ENCODE measurements around the gene UTP11. TPM values are rescaled to one million over a fixed set of nuclear protein-coding genes. Genes with fewer than 3 reads are reported as not detected.

The UTP11 gene
- total RNA-seq, 1 experiment from 2014 or later: 53.8 TPM

DNA sequence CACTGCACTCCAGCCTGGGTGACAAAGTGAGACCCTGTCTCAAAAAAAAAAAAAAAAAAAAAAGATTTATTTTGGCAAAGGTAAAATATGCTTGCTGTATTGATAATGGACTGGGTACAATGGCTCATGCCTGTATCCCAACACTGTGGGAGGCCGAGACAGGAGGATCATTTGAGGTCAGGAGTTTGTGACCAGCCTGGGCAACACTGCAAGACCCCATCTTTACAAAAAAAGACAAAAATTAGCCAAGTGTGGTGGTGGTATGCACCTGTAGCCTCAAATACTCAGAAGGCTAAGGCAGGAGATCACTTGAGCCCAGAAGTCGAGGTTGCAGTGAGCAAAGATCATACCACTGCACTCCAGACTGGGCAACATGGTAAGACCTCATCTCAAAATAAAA is 29.0 kb upstream of the UTP11 start:
- CTCF ChIA-PET: no interaction called here
- no peak for ATAC-seq

DNA sequence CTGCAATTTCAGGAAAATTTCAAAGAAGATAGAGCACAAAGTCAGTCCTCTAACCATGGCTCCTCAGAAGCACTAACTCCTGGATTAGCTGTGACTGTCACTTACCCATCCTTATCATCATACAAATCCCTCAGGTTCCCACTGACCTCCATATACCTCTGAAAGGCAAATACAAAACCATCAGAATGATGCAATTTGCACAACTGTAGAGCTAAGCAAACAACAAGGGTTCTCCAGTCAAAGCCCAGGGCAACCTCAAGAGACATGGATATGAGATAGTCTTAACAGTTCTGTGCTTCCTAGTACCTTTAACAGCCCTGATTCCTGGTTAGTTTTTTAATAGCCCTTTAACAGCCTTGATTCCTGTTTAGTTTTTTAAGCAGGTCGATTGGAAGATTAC is 24.9 kb upstream of the UTP11 start:
- Histone ChIP-seq H3K27ac (ENCODE audit: low read length) (no peak overlapping the region), H3K4me1 (ENCODE audit: control insufficient read depth, insufficient read depth, low read length) (peaks cover 10% of the 10 kb centered on the region), H3K36me3 (ENCODE audit: control insufficient read depth, insufficient read depth, low read length) (peaks cover 12% of the 10 kb centered on the region), H3K27me3 (ENCODE audit: control insufficient read depth, insufficient read depth, low read length) (no peaks in the 10 kb centered on the region), H3K4me3 (ENCODE audit: low read depth in 2 of 2, low read length in 2 of 2) (no peak overlapping the region), H3K9me3 (ENCODE audit: control insufficient read depth, insufficient read depth, low read depth, low read length) (no peaks in the 10 kb centered on the region)
- BruUV-seq (replicated peaks): no TSS peak
- POLR2A ChIA-PET: no interaction called here
- intact Hi-C loops (cut with micrococcal nuclease; ENCODE audit: unreplicated experiment): no loop called here
- CTCF ChIA-PET: no interaction called here
- in situ Hi-C loops (cut with HindIII; ENCODE audit: low pct_unique_long_range_greater_than_20kb, low sequenced_read_pairs): no loop called here
- TF ChIP-seq SIN3A (IDR thresholded peaks at IDR 0.05; ENCODE audit: borderline replicate concordance, insufficient read depth, low read depth, low read length) (no peak), TCF7L2 (IDR thresholded peaks at IDR 0.05; ENCODE audit: low read depth, low read length) (no peak), POLR2AphosphoS5 (IDR thresholded peaks at IDR 0.05; ENCODE audit: low read depth, low read length) (no peak)
- TF ChIP-seq, protein P1, sequence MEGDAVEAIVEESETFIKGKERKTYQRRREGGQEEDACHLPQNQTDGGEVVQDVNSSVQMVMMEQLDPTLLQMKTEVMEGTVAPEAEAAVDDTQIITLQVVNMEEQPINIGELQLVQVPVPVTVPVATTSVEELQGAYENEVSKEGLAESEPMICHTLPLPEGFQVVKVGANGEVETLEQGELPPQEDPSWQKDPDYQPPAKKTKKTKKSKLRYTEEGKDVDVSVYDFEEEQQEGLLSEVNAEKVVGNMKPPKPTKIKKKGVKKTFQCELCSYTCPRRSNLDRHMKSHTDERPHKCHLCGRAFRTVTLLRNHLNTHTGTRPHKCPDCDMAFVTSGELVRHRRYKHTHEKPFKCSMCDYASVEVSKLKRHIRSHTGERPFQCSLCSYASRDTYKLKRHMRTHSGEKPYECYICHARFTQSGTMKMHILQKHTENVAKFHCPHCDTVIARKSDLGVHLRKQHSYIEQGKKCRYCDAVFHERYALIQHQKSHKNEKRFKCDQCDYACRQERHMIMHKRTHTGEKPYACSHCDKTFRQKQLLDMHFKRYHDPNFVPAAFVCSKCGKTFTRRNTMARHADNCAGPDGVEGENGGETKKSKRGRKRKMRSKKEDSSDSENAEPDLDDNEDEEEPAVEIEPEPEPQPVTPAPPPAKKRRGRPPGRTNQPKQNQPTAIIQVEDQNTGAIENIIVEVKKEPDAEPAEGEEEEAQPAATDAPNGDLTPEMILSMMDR (IDR thresholded peaks at IDR 0.05): no peak
- TF ChIP-seq, protein P2, sequence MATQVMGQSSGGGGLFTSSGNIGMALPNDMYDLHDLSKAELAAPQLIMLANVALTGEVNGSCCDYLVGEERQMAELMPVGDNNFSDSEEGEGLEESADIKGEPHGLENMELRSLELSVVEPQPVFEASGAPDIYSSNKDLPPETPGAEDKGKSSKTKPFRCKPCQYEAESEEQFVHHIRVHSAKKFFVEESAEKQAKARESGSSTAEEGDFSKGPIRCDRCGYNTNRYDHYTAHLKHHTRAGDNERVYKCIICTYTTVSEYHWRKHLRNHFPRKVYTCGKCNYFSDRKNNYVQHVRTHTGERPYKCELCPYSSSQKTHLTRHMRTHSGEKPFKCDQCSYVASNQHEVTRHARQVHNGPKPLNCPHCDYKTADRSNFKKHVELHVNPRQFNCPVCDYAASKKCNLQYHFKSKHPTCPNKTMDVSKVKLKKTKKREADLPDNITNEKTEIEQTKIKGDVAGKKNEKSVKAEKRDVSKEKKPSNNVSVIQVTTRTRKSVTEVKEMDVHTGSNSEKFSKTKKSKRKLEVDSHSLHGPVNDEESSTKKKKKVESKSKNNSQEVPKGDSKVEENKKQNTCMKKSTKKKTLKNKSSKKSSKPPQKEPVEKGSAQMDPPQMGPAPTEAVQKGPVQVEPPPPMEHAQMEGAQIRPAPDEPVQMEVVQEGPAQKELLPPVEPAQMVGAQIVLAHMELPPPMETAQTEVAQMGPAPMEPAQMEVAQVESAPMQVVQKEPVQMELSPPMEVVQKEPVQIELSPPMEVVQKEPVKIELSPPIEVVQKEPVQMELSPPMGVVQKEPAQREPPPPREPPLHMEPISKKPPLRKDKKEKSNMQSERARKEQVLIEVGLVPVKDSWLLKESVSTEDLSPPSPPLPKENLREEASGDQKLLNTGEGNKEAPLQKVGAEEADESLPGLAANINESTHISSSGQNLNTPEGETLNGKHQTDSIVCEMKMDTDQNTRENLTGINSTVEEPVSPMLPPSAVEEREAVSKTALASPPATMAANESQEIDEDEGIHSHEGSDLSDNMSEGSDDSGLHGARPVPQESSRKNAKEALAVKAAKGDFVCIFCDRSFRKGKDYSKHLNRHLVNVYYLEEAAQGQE (IDR thresholded peaks at IDR 0.05; ENCODE audit: insufficient read depth in 1 of 2, low read depth in 2 of 2, low read length in 1 of 2): no peak
- ATAC-seq: no peak
- DNase-seq (ENCODE audit: low read depth, low spot score): no peak

More for the DNA sequence above, 29.0 kb upstream of the UTP11 start:
- no TSS peak for BruUV-seq (replicated peaks)
- Histone ChIP-seq H3K36me3 (ENCODE audit: control insufficient read depth, insufficient read depth, low read length) (peaks cover 32% of the 10 kb centered on the region), H3K27ac (ENCODE audit: low read length) (no peak overlapping the region), H3K4me1 (ENCODE audit: control insufficient read depth, insufficient read depth, low read length) (peaks cover 7% of the 10 kb centered on the region), H3K27me3 (ENCODE audit: control insufficient read depth, insufficient read depth, low read length) (no peaks in the 10 kb centered on the region), H3K9me3 (ENCODE audit: control insufficient read depth, insufficient read depth, low read depth, low read length) (no peaks in the 10 kb centered on the region), H3K4me3 (ENCODE audit: low read depth in 2 of 2, low read length in 2 of 2) (no peak overlapping the region)
- TF ChIP-seq, protein P1 (IDR thresholded peaks at IDR 0.05): no peak
- no peak for TF ChIP-seq TCF7L2 (IDR thresholded peaks at IDR 0.05; ENCODE audit: low read depth, low read length)
- no peak for TF ChIP-seq SIN3A (IDR thresholded peaks at IDR 0.05; ENCODE audit: borderline replicate concordance, insufficient read depth, low read depth, low read length)
- TF ChIP-seq POLR2AphosphoS5 (IDR thresholded peaks at IDR 0.05; ENCODE audit: low read depth, low read length): no peak
- TF ChIP-seq, protein P2 (IDR thresholded peaks at IDR 0.05; ENCODE audit: insufficient read depth in 1 of 2, low read depth in 2 of 2, low read length in 1 of 2): no peak
- intact Hi-C loops (cut with micrococcal nuclease; ENCODE audit: unreplicated experiment): no loop called here
- DNase-seq (ENCODE audit: low read depth, low spot score): no peak
- in situ Hi-C loops (cut with HindIII; ENCODE audit: low pct_unique_long_range_greater_than_20kb, low sequenced_read_pairs): no loop called here
- POLR2A ChIA-PET: no interaction called here

All from Panc1 (cell line).